ENCODE results near the gene TMED6.
A peak's percentile ranks its signal among the peaks of the same experiment; 100 is the strongest.
"Not testable (repeated sequence)": the region's sequence is repeated elsewhere in the genome, so short reads cannot be mapped to it uniquely, and the experiment has no call there.

The TMED6 gene

GRCh38 chr16:69351309-69352027, at the start of gene TMED6:
TMED6 (minus strand) TSS chr16:69351786; CDS start chr16:69351753, 33 bp downstream.
- DNase-seq, result no peak

GRCh38 chr16:69399361-69399760, 47.8 kb upstream of the TMED6 start:
- no peak for DNase-seq

- DNase-seq, result no peak
Measured at GRCh38 chr16:69397821-69398521, 46.4 kb upstream of the TMED6 start.

- DNase-seq, result peak; percentile 71
Measured at GRCh38 chr16:69396187-69397061, 44.8 kb upstream of the TMED6 start.

- no peak for DNase-seq
Measured at GRCh38 chr16:69395859-69396186, 44.2 kb upstream of the TMED6 start.

GRCh38 chr16:69393898-69394849, 42.6 kb upstream of the TMED6 start:
- no peak for DNase-seq

- DNase-seq, result no peak
Measured at GRCh38 chr16:69386596-69386995, 35.0 kb upstream of the TMED6 start.

- no peak for DNase-seq
Measured at GRCh38 chr16:69384974-69385373, 33.4 kb upstream of the TMED6 start.

- no peak for DNase-seq
Measured at GRCh38 chr16:69382421-69382820, 30.8 kb upstream of the TMED6 start.

GRCh38 chr16:69381231-69381630, 29.6 kb upstream of the TMED6 start:
- no peak for DNase-seq

GRCh38 chr16:69378760-69379159, 27.2 kb upstream of the TMED6 start:
- DNase-seq, result peak; percentile 16

GRCh38 chr16:69378036-69378435, 26.4 kb upstream of the TMED6 start:
- DNase-seq, result no peak

- DNase-seq, result no peak
Measured at GRCh38 chr16:69376393-69377059, 24.9 kb upstream of the TMED6 start.

GRCh38 chr16:69373019-69373418, 21.4 kb upstream of the TMED6 start:
- DNase-seq, result no peak

- no peak for DNase-seq
Measured at GRCh38 chr16:69371564-69371963, 20.0 kb upstream of the TMED6 start.

GRCh38 chr16:69368866-69369265, 17.3 kb upstream of the TMED6 start:
- DNase-seq, result no peak

- DNase-seq, result no peak
Measured at GRCh38 chr16:69367980-69368379, 16.4 kb upstream of the TMED6 start.

- no peak for DNase-seq
Measured at GRCh38 chr16:69366431-69366830, 14.8 kb upstream of the TMED6 start.

GRCh38 chr16:69365901-69366300, 14.3 kb upstream of the TMED6 start:
- no peak for DNase-seq

- DNase-seq, result no peak
Measured at GRCh38 chr16:69364088-69364487, 12.5 kb upstream of the TMED6 start.

- no peak for DNase-seq
Measured at GRCh38 chr16:69363281-69363717, 11.7 kb upstream of the TMED6 start.

- not testable (repeated sequence) for DNase-seq
Measured at GRCh38 chr16:69360070-69360469, 8.5 kb upstream of the TMED6 start.

All from CD4-positive, alpha-beta T cell treated with Interleukin-4 for 4 hours (primary cell).